Left ventricle myocardium superior (tissue), 1 donor: ENCODE data around the gene HDAC2. TPM values are rescaled to one million over a fixed set of nuclear protein-coding genes. Genes with fewer than 3 reads are reported as not detected.
"Not testable (repeated sequence)": the region's sequence is repeated elsewhere in the genome, so short reads cannot be mapped to it uniquely, and the experiment has no call there.

ENCODE experiments used
- ATAC-seq: fragments of 200-7000 bp; cut with Tn5 transposase; one replicate; pipeline ENCODE4 v1.9.1; 2020; ENCODE audit warnings: mild to moderate bottlenecking, moderate library complexity
- DNase-seq: peaks from one replicate; pipeline ENCODE4 v3.0.0-alpha.2; 2020
- intact Hi-C: fragments of 100-400 bp; cut with micrococcal nuclease; formaldehyde crosslinking; loops from one replicate; pipeline ENCODE4 v1.11.0; 2022
- long read RNA-seq: library from polyadenylated mRNA; unstranded; transcript quantifications from one replicate; pipeline ENCODE4 v2.0.0, GENCODE V29; 2021
- total RNA-seq: library from RNA; stranded (reverse); fragmentation: NEBNext Ultra II Directional; extraction: Animal tissue kit (Norgen Biotek cat#: 25700); gene quantifications from one replicate; pipeline ENCODE4 v1.2.1, GENCODE V29; 2021
- donor health status: DM: no; HTN: yes; CAD: no; lungs with severe emphysema.

The HDAC2 gene
- total RNA-seq, result 46.7 TPM
- long read RNA-seq, full-length matches to known transcripts, result 102 of 132 reads
- long read RNA-seq, partial matches to known transcripts, result 27 of 132 reads
- long read RNA-seq, other reads (novel, unspliced or antisense), result 3 of 132 reads

GRCh38 chr6:113970805-113971676 is at the start of gene HDAC2:
Gene HDAC2 (minus strand): TSS chr6:113971148. CDS start chr6:113970908, 240 bp downstream.
- DNase-seq, result peak; percentile 92
- intact Hi-C loops, result no loop called here
- peak; percentile 95 for ATAC-seq

GRCh38 chr6:114020196-114020595 is 49.2 kb upstream of the HDAC2 start:
- intact Hi-C loops, result no loop called here
- DNase-seq (no peak), ATAC-seq (no peak)

- intact Hi-C loops, ATAC-seq, DNase-seq: not testable (repeated sequence)
These were observed 46.2 kb upstream of the HDAC2 start for GRCh38 chr6:114017146-114017545.

- ATAC-seq, DNase-seq, intact Hi-C loops: not testable (repeated sequence)
These were observed 43.2 kb upstream of the HDAC2 start for GRCh38 chr6:114014106-114014505.

- DNase-seq, ATAC-seq, intact Hi-C loops: not testable (repeated sequence)
These were observed 40.5 kb upstream of the HDAC2 start for GRCh38 chr6:114011486-114011885.

GRCh38 chr6:114010540-114010939 is 39.6 kb upstream of the HDAC2 start:
- ATAC-seq, result no peak
- intact Hi-C loops, result no loop called here
- no peak for DNase-seq

- no peak for ATAC-seq
- intact Hi-C loops, result no loop called here
- no peak for DNase-seq
These were observed 38.2 kb upstream of the HDAC2 start for GRCh38 chr6:114009192-114009591.

GRCh38 chr6:114008331-114008730 is 37.4 kb upstream of the HDAC2 start:
- intact Hi-C loops, result no loop called here
- DNase-seq (no peak), ATAC-seq (no peak)

- ATAC-seq (no peak), DNase-seq (no peak)
- intact Hi-C loops, result no loop called here
These were observed 36.6 kb upstream of the HDAC2 start for GRCh38 chr6:114007516-114007915.

- intact Hi-C loops, result no loop called here
- DNase-seq, result no peak
- no peak for ATAC-seq
These were observed 30.4 kb upstream of the HDAC2 start for GRCh38 chr6:114001354-114001753.

GRCh38 chr6:114000069-114000468 is 29.1 kb upstream of the HDAC2 start:
- no peak for DNase-seq
- ATAC-seq, result no peak
- intact Hi-C loops, result no loop called here

- intact Hi-C loops, result no loop called here
- DNase-seq (no peak), ATAC-seq (no peak)
These were observed 28.3 kb upstream of the HDAC2 start for GRCh38 chr6:113999284-113999683.

GRCh38 chr6:113998811-113999210 is 27.9 kb upstream of the HDAC2 start:
- intact Hi-C loops, result no loop called here
- DNase-seq, result no peak
- ATAC-seq, result no peak

- ATAC-seq, result peak; percentile 29
- DNase-seq, result no peak
- intact Hi-C loops, result no loop called here
These were observed 26.2 kb upstream of the HDAC2 start for GRCh38 chr6:113997116-113997515.

- intact Hi-C loops, result no loop called here
- peak; percentile 99 for ATAC-seq
- peak; percentile 50 for DNase-seq
These were observed 24.7 kb upstream of the HDAC2 start for GRCh38 chr6:113995634-113996033.

- no peak for DNase-seq
- intact Hi-C loops, result no loop called here
- ATAC-seq, result peak; percentile 88
These were observed 24.0 kb upstream of the HDAC2 start for GRCh38 chr6:113994934-113995342.

- ATAC-seq (no peak), DNase-seq (no peak)
- intact Hi-C loops, result no loop called here
These were observed 18.7 kb upstream of the HDAC2 start for GRCh38 chr6:113989675-113990074.

- intact Hi-C loops, DNase-seq, ATAC-seq: not testable (repeated sequence)
These were observed 11.7 kb upstream of the HDAC2 start for GRCh38 chr6:113982675-113983074.

GRCh38 chr6:113982055-113982550 is 11.2 kb upstream of the HDAC2 start:
- intact Hi-C loops, result no loop called here
- DNase-seq (no peak), ATAC-seq (no peak)

- DNase-seq (no peak), ATAC-seq (peak; percentile 53)
- intact Hi-C loops, result no loop called here
These were observed 10.1 kb upstream of the HDAC2 start for GRCh38 chr6:113980937-113981554.
